ENCODE measurements around the gene DUSP22. TPM values are rescaled to one million over a fixed set of nuclear protein-coding genes. Genes with fewer than 3 reads are reported as not detected.

DUSP22 gene
- total and polyA plus RNA-seq, 8 donors = 27.3 to 48.8 (median 33.7) TPM

DNA sequence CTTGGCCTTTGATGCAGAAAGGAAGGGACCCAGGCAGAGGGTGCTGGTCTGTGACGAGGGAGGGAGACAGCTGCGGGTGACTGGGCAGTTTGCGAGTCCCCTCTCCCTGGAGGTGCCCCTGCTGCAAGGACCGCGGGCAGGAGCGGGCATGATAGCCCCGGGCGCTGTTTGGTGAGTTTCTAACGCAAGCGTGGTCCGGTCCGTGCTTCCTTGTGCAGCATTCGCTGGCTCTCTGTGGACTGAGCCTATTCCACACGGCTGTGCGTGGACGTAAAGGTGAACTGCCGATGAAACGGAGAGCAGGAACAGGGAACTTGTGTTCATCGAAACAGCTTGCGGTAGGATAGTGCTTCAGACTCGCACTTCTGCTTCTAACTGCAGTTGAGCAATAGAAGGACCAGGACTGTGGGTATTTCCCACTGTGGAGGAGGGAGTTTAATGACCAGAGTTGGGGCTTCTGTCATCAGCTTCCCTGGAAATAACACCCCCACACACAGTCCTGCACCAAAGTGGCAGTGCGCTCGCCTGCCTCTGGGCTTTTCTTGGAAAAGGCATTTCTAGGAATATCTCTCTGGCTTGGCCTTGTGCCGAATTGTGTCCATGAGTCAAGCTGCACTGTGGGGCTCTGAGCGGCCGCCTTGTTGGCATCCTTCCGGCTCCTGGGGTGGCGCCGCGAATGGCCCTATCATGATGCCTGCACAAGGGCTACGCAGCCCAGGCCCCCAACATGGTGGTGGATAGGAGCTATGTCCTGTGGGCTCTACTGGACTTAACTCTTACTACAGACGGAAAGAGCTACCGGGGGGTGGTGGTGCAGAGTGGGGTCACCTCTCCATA is 48.9 kb downstream of the DUSP22 start:
- Histone ChIP-seq H3K36me3 (no peaks in the 10 kb centered on the region), H3K9me3 (no peaks in the 10 kb centered on the region), H3K27ac (peak overlapping the region in 1 of 2 donors; percentile 31), H3K4me3 (no peak overlapping the region), H3K4me1 (peaks cover 8 to 54% of the 10 kb centered on the region in 2 donors), H3K27me3 (no peaks in the 10 kb centered on the region)
- intact Hi-C loops (cut with DNase I) = no loop called here
- peak in 2 of 4 donors; percentile 63 to 88 for DNase-seq
- TF ChIP-seq, protein P1, sequence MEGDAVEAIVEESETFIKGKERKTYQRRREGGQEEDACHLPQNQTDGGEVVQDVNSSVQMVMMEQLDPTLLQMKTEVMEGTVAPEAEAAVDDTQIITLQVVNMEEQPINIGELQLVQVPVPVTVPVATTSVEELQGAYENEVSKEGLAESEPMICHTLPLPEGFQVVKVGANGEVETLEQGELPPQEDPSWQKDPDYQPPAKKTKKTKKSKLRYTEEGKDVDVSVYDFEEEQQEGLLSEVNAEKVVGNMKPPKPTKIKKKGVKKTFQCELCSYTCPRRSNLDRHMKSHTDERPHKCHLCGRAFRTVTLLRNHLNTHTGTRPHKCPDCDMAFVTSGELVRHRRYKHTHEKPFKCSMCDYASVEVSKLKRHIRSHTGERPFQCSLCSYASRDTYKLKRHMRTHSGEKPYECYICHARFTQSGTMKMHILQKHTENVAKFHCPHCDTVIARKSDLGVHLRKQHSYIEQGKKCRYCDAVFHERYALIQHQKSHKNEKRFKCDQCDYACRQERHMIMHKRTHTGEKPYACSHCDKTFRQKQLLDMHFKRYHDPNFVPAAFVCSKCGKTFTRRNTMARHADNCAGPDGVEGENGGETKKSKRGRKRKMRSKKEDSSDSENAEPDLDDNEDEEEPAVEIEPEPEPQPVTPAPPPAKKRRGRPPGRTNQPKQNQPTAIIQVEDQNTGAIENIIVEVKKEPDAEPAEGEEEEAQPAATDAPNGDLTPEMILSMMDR (IDR thresholded peaks at IDR 0.05) = no peak
- ATAC-seq = peak; percentile 37

DNA sequence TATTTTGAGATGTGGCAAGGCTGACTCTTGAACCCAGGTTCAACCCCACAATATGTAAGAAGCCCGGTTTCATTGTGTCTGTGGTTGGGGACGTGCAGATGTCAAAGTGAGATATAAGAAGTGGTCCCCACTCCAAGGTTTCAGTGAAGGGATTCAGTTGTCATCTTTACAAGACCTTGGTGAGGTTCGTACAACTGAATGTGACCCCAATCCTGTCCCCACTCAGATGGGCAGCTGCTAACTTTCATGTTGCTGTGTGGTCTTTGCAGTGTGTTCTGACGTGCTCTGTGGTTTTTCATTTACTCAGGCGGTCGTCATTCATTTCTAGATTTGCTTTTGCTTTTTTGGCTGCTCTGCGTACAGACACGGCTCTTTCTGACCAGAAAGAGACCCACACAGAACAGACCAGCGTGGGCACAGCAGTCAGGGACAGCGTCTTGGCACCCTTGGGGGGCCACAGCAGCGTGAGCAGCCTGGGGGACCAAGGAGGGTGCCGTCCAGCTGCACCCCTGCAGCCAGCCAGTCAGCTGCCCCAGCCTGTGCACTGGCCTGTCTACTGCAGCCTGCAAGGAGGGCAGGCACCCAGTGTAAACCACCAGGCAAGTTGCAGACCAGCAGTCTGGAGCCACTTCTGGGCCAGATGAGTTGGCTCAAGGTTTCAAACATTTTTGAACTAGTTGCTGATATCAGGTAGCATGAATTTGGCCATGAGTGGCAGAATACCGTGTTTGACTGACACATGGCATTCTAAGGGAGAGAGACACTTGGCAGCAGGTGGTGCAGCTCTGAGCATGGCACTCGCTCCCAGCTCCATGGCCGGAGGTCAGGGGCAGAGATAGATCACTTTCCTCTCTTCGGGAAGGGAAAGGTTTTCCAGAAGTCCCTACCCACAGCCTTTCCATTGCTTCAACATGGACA is 49.9 kb downstream of the DUSP22 start:
- peaks cover 8 to 44% of the 10 kb centered on the region in 2 donors for H3K4me1 ChIP-seq
- H3K9me3 ChIP-seq = no peaks in the 10 kb centered on the region
- no peaks in the 10 kb centered on the region for H3K36me3 ChIP-seq
- no peak for ATAC-seq
- TF ChIP-seq, protein P1 (IDR thresholded peaks at IDR 0.05) = no peak
- no peaks in the 10 kb centered on the region for H3K27me3 ChIP-seq
- DNase-seq = no peak
- intact Hi-C loops (cut with DNase I) = no loop called here
- H3K4me3 ChIP-seq = no peak overlapping the region
- no peak overlapping the region for H3K27ac ChIP-seq

DNA sequence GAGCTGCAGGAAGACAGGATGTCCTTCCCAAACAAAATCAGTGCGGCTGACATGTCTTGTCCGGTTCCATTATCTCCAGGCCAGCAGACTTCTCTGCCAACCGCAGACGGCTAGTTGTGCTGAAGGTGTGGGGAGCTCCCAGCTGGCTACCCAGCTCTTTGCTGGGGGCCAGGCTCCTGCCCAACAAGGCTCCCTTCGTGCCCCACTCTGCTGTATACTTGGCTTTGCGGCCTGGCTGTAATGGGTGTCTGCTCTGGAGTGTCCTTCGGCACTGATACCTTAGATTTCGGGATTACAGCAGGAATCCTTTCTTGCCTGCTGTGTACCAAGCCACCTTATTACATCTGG is 50.5 kb downstream of the DUSP22 start:
- Histone ChIP-seq H3K27me3 (no peaks in the 10 kb centered on the region), H3K9me3 (no peaks in the 10 kb centered on the region), H3K36me3 (peaks cover 0 to 5% of the 10 kb centered on the region in 2 donors), H3K4me1 (peaks cover 8 to 38% of the 10 kb centered on the region in 2 donors), H3K4me3 (no peak overlapping the region), H3K27ac (no peak overlapping the region)
- peak in 1 of 4 donors; percentile 71 for DNase-seq
- TF ChIP-seq, protein P1 (IDR thresholded peaks at IDR 0.05) = no peak
- intact Hi-C loops (cut with DNase I) = no loop called here
- ATAC-seq = no peak

DNA sequence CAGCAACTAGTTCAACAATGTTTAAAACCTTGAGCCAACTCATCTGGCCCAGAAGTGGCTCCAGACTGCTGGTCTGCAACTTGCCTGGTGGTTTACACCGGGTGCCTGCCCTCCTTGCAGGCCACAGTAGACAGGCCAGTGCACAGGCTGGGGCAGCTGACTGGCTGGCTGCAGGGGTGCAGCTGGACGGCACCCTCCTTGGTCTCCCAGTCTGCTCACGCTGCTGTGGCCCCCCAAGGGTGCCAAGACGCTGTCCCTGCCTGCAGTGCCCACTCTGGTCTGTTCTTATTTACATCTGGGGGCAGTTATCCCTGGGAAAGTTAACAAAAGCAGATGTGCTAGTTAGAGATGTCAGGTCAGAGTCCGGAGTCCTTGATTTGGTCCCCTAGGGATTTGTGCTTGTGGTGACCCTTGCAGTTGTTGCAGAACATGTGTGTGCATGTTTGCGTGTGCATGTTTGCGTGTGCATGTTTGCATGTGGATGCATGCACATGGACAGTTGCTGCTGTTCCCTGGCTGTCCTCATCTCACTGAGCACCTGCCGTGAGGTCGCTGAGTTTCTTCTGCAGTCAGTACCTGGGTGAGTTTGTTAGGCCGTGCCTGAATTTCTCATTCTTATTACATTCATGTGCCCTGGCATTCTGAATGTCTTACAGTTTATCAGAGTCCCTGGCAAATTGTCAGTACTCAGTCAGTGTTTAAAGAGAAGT is 51.1 kb downstream of the DUSP22 start:
- Histone ChIP-seq H3K36me3 (peaks cover 0 to 11% of the 10 kb centered on the region in 2 donors), H3K27ac (no peak overlapping the region), H3K4me3 (no peak overlapping the region), H3K27me3 (no peaks in the 10 kb centered on the region), H3K4me1 (peaks cover 8 to 32% of the 10 kb centered on the region in 2 donors), H3K9me3 (no peaks in the 10 kb centered on the region)
- DNase-seq (peak in 1 of 4 donors; percentile 59), ATAC-seq (no peak)
- intact Hi-C loops (cut with DNase I) = no loop called here
- TF ChIP-seq, protein P1 (IDR thresholded peaks at IDR 0.05) = no peak
